ENCODE results near the gene UST. TPM values are rescaled to one million over a fixed set of nuclear protein-coding genes. Genes with fewer than 3 reads are reported as not detected.

The UST gene
- total RNA-seq, 2 experiments from 2014 or later, result 1.4 to 4.1 TPM

GRCh38 chr6:148768646-148769270 lies 21.9 kb downstream of the UST start:
- H2AFZ ChIP-seq (ENCODE audit: low read length), result no peak overlapping the region
- no peaks in the 10 kb centered on the region for H3K36me3 ChIP-seq (ENCODE audit: insufficient read depth, low read length)
- POLR2A ChIA-PET, result interaction anchor here (0.6 kb wide), 1 partner anchor 9 kb away, joined by 3 read pairs; no protein-coding TSS in a partner anchor
- H3K27ac ChIP-seq (ENCODE audit: low read depth, low read length, poor library complexity, severe bottlenecking), result no peak overlapping the region
- no peak overlapping the region for H3K4me2 ChIP-seq (ENCODE audit: low read length)
- H3K9me2 ChIP-seq (ENCODE audit: insufficient read depth, low read length), result no peaks in the 10 kb centered on the region
- no peak for DNase-seq (ENCODE audit: low spot score)
- TF ChIP-seq EZH2phosphoT487 (IDR thresholded peaks at IDR 0.05; ENCODE audit: borderline replicate concordance, low read depth, low read length), result no peak
- no peak for TF ChIP-seq CTCF (conservative IDR thresholded peaks at IDR 0.05; ENCODE audit: low read length)
- no peak overlapping the region for H3K4me3 ChIP-seq (ENCODE audit: low read depth, low read length, poor library complexity, severe bottlenecking)
- intact Hi-C loops (cut with micrococcal nuclease; ENCODE audit: unreplicated experiment), result no loop called here
- no peaks in the 10 kb centered on the region for H4K20me1 ChIP-seq (ENCODE audit: insufficient read depth, low read length)
- no TSS peak for BruUV-seq (replicated peaks)
- peaks cover 7% of the 10 kb centered on the region for H3K4me1 ChIP-seq (ENCODE audit: insufficient read depth, low read length, poor library complexity, severe bottlenecking)
- no peaks in the 10 kb centered on the region for H3K79me2 ChIP-seq (ENCODE audit: insufficient read depth, low read depth, low read length)
- H3K9me3 ChIP-seq (ENCODE audit: low read length), result no peaks in the 10 kb centered on the region; the same call in 1 of the 2 replicates
- CTCF ChIA-PET (ENCODE audit: unreplicated experiment), result no interaction called here

- Histone ChIP-seq H3K27ac (ENCODE audit: low read depth, low read length, poor library complexity, severe bottlenecking) (no peak overlapping the region), H2AFZ (ENCODE audit: low read length) (no peak overlapping the region), H3K9me3 (ENCODE audit: low read length) (no peaks in the 10 kb centered on the region), H3K4me2 (ENCODE audit: low read length) (no peak overlapping the region), H3K4me3 (ENCODE audit: low read depth, low read length, poor library complexity, severe bottlenecking) (no peak overlapping the region), H3K9me2 (ENCODE audit: insufficient read depth, low read length) (no peaks in the 10 kb centered on the region), H3K36me3 (ENCODE audit: insufficient read depth, low read length) (no peaks in the 10 kb centered on the region), H3K79me2 (ENCODE audit: insufficient read depth, low read depth, low read length) (no peaks in the 10 kb centered on the region), H4K20me1 (ENCODE audit: insufficient read depth, low read length) (no peaks in the 10 kb centered on the region), H3K4me1 (ENCODE audit: insufficient read depth, low read length, poor library complexity, severe bottlenecking) (peaks cover 7% of the 10 kb centered on the region)
- ChIA-PET POLR2A (no interaction called here), CTCF (ENCODE audit: unreplicated experiment) (no interaction called here)
- DNase-seq (ENCODE audit: low spot score), result no peak
- TF ChIP-seq CTCF (conservative IDR thresholded peaks at IDR 0.05; ENCODE audit: low read length) (no peak), EZH2phosphoT487 (IDR thresholded peaks at IDR 0.05; ENCODE audit: borderline replicate concordance, low read depth, low read length) (no peak)
- intact Hi-C loops (cut with micrococcal nuclease; ENCODE audit: unreplicated experiment), result no loop called here
- BruUV-seq (replicated peaks), result no TSS peak
Observed at GRCh38 chr6:148769304-148769968, 22.6 kb downstream of the UST start.

Measured in OCI-LY7 (cell line).